Measurements from ENCODE around the gene FAM89A. TPM values are rescaled to one million over a fixed set of nuclear protein-coding genes. Genes with fewer than 3 reads are reported as not detected.

FAM89A gene
- total and polyA plus RNA-seq, 2 donors (not counting 3 experiments of a cell fraction or from before 2014, with no cell fraction given), result 21.0 to 24.0 TPM

GRCh38 chr1:231075020-231075419 lies 35.0 kb upstream of the FAM89A start:
- no peaks in the 10 kb centered on the region for H3K9me3 ChIP-seq (replicated peaks; ENCODE audit: control insufficient read depth, insufficient read depth, low read length)
- no peak overlapping the region for H3K9ac ChIP-seq (replicated peaks; ENCODE audit: extremely low read depth, insufficient read depth, low read length)
- CTCF ChIA-PET, result interaction anchor here (0.8 kb wide), 1 partner anchor 17 kb away, joined by 3 read pairs; no protein-coding TSS in a partner anchor
- no TSS peak for BruUV-seq (replicated peaks)
- no peak for TF ChIP-seq CTCF (IDR thresholded peaks at IDR 0.05; ENCODE audit: extremely low read depth in 1 of 2, insufficient read depth in 1 of 2, low read depth in 1 of 2, low read length in 2 of 2)
- no peak for TF ChIP-seq EZH2 (IDR thresholded peaks at IDR 0.05; ENCODE audit: borderline replicate concordance, low read depth, low read length, severe bottlenecking)
- TF ChIP-seq MAX (IDR thresholded peaks at IDR 0.05; ENCODE audit: insufficient read depth, insufficient read length), result no peak
- no peak for TF ChIP-seq MYC (IDR thresholded peaks at IDR 0.05; ENCODE audit: low read depth, low read length)
- TF ChIP-seq FOS (IDR thresholded peaks at IDR 0.05; ENCODE audit: borderline replicate concordance, insufficient read depth, low read length), result no peak
- TF ChIP-seq GATA2 (IDR thresholded peaks at IDR 0.05; ENCODE audit: insufficient read depth, insufficient read length, low read depth, low read length), result no peak
- no peak for TF ChIP-seq POLR2A (IDR thresholded peaks at IDR 0.05; ENCODE audit: low read depth, low read length)
- TF ChIP-seq JUN (IDR thresholded peaks at IDR 0.05; ENCODE audit: borderline replicate concordance, insufficient read depth, insufficient read length, low read depth), result no peak
- intact Hi-C loops (cut with micrococcal nuclease), result no loop called here
- H3K4me3 ChIP-seq (replicated peaks in 1 of 3; ENCODE audit: insufficient read depth in 1 of 3, low read depth in 1 of 3, low read length in 3 of 3), result no peak overlapping the region
- no peak for DNase-seq (ENCODE audit: low read depth, low spot score)
- H3K79me2 ChIP-seq (ENCODE audit: control insufficient read depth, insufficient read depth, low read length), result no peaks in the 10 kb centered on the region
- dilution Hi-C loops (cut with MboI; ENCODE audit: extremely low pct_ligation_motif_present, low sequenced_read_pairs), result no loop called here
- H3K27me3 ChIP-seq (ENCODE audit: control insufficient read depth in 2 of 2, insufficient read depth in 2 of 2, low read length in 2 of 2), result peaks cover 2% of the 10 kb centered on the region in 2 experiments
- peaks cover 13% of the 10 kb centered on the region for H3K4me1 ChIP-seq (ENCODE audit: control insufficient read depth, extremely low read depth, insufficient read depth, low read length)
- no peak overlapping the region for H2AFZ ChIP-seq (ENCODE audit: low read depth, low read length)
- H3K36me3 ChIP-seq (ENCODE audit: control insufficient read depth in 2 of 2, extremely low read depth in 1 of 2, insufficient read depth in 2 of 2, low read length in 2 of 2), result no peaks in the 10 kb centered on the region
- no peaks in the 10 kb centered on the region for H4K20me1 ChIP-seq (replicated peaks; ENCODE audit: control insufficient read depth, extremely low read depth, insufficient read depth, low read length)
- no peak overlapping the region for H3K27ac ChIP-seq (ENCODE audit: insufficient read depth, low read depth, low read length)
- no peak for FAIRE-seq
- H3K4me2 ChIP-seq (ENCODE audit: insufficient read depth, low read length), result no peak overlapping the region
- POLR2A ChIA-PET, result no interaction called here
- H3K9me1 ChIP-seq (replicated peaks; ENCODE audit: control insufficient read depth, extremely low read depth, insufficient read depth, low read length), result no peaks in the 10 kb centered on the region

All from endothelial cell of umbilical vein (primary cell).